Hepatocyte (in vitro differentiated cells): Measurements from ENCODE around the gene PCYOX1L.

ENCODE experiments used
- CTCF ChIP-seq: fragments of 200-600 bp; sonication (generic); IDR thresholded peaks from 2 replicates; pipeline ENCODE4 v1.5.1; 2016; ENCODE audit warnings: antibody characterized with exemption, mild to moderate bottlenecking; ENCODE audit not compliant: poor library complexity
- EZH2 ChIP-seq: fragments of 200-600 bp; sonication (generic); IDR thresholded peaks from 2 replicates; pipeline ENCODE4 v1.6.1; 2016; ENCODE audit warnings: antibody characterized with exemption, mild to moderate bottlenecking, borderline replicate concordance
- EZH2phosphoT487 ChIP-seq: fragments of 200-600 bp; sonication (generic); IDR thresholded peaks from one replicate; pipeline ENCODE4 v1.6.1; 2018; ENCODE audit warnings: antibody characterized with exemption, mild to moderate bottlenecking, low read depth, moderate library complexity; ENCODE audit not compliant: unreplicated experiment, severe bottlenecking

- no peak for TF ChIP-seq EZH2
- TF ChIP-seq CTCF, result no peak
- no peak for TF ChIP-seq EZH2phosphoT487
Measured at GRCh38 chr5:149353911-149354310, 3.9 kb upstream of the PCYOX1L start.
